HG03045 (cell line): ENCODE results near the gene CDH13.
"Not testable (repeated sequence)": the region's sequence is repeated elsewhere in the genome, so short reads cannot be mapped to it uniquely, and the experiment has no call there.

Experiments
- ATAC-seq: cut with Tn5 transposase; IDR thresholded peaks from one replicate; pipeline ENCODE4 v1.9.1; 2021; ENCODE audit warnings: mild to moderate bottlenecking, moderate library complexity; ENCODE audit not compliant: unreplicated experiment

Gene CDH13

DNA sequence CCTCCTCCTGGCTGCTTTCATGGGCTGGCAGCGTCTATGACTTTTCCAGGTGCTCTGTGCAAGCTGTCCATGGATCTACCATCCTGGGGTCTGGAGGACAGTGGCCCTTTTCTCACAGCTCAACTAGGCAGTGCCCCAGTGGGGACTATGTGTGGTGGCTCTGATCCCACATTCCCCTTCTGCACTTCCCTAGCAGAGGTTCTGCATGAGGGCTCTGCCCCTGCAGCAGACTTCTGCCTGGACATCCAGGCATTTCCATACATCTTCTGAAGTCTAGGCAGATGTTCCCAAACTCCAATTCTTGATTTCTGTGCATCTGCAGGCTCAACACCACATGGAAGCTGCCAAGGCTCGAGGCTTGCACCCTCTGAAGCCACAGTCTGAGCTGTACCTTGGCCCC is 307.2 kb downstream of the CDH13 start:
- ATAC-seq = not testable (repeated sequence)

GRCh38 chr16:82935766-82936165 is 309.0 kb downstream of the CDH13 start:
- ATAC-seq = no peak

GRCh38 chr16:82936941-82937551 is 310.3 kb downstream of the CDH13 start:
- no peak for ATAC-seq

GRCh38 chr16:82937926-82938520 is 311.3 kb downstream of the CDH13 start:
- no peak for ATAC-seq

DNA sequence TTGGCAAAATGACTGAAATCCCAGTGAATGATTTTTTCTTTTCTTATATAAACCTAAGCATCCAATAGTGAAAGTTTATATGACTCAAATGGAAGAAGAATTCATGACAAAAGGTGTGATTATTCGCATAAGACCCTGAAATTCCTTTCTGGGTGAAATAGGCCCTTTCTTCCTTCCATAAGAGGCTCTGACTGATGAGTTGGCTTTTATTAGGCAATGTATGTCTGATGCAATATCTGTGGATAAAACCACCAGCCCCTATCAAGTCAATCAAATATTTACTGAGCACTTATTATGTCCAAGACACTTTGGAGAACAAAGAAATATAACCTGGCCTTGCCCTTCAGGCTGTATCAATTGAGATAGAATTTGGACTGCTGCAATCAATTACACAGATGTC is 316.6 kb downstream of the CDH13 start:
- no peak for ATAC-seq

DNA sequence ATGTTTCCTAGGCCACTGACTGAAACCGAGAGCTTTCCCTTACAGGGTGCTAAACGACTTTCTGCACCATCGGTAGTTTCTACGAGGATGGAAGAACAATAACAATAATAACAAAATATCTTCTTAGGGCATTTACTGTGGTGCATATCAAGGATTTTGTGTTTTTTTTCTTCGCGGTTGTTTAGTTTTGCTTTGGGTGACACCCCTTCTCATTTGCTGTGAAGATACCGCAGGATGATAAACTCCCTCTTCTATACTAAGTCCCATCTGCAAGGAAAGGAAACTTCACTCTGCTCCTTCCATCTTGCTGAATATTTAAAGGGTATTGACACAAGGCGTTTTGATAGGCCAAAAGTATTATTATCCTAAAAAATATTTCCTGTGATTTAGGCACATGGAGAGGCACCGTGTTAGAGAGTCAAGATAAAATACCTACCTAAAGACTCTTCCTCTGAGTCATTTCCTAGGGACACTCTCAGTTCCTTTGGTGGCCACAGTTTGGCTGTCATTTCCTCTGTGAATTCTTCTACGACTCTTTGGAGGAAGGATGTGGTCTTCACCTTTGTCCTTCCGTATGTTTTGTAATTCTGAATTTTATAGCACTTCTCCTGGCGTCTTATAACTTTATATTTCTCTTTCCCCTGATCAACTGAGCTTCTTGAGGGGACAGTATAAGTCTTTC is 318.8 kb downstream of the CDH13 start:
- no peak for ATAC-seq

DNA sequence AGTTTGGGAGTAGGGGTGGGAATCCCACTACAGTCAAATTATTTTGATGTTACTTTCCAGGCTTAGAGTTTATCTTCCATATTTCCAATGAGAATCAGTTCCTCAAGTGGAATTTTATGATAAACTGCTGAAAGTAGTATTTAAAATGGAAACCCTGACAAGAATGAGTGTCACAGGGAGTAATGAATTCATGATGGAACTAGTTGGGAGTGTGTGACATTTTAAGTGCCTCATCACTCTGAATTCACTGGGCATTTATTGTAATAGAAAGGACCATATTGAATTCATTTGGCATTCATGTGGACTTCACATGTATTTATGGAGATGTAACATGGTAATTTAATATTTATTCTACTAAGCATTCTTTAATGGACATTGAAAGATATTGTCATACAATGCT is 320.9 kb downstream of the CDH13 start:
- no peak for ATAC-seq

DNA sequence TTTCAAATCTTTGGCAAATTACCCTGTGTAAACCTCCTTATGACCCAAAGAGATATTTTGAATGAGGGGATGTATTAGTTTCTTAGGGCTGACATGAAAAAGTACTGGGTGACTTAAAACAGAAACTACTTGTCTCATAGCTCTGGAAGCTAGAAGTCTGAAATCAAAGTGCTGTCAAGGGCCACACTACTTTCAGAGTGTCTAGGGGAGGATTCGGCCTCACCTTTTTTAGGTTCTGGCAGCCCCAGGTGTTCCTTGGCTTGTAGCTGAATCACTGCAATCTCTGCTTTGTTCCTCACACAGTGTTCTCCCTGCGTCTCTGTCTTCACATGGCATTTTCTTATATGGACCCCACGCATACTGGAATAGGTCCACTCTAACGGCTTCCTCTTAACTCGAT is 322.2 kb downstream of the CDH13 start:
- no peak for ATAC-seq

GRCh38 chr16:82953517-82953916 is 326.7 kb downstream of the CDH13 start:
- ATAC-seq = no peak

DNA sequence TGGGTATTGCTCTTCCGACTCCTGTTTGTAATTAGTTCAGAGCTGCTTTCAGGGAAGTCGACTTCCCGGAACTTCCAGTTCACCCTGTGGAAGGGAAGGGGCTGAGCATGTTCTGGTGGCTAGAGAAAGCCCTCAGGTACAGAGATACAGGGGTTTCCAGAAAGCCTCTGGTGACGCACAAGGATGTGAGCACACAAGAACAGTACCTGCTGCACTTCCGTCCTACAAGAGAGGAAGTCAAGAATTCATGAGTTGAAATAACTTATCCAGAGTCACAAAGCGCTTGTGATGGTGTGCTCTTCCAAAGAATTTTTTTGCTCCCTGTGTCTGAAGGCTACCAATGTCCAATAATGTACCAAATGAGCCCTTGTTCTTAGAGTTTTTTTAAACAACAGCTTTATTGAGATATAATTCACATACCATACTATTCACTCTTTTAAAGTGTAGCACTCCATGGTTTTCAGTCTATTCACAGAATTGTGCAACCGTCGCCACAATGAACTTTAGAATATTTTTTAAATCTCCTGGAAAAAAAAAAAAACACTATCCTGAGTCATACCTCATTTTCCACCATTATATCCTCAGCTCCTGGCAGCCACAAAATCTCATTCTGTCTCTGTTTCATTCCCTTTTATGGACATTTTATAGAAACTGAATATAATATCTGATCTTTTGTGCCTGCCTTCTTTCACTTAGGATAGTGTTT is 327.6 kb downstream of the CDH13 start:
- no peak for ATAC-seq

DNA sequence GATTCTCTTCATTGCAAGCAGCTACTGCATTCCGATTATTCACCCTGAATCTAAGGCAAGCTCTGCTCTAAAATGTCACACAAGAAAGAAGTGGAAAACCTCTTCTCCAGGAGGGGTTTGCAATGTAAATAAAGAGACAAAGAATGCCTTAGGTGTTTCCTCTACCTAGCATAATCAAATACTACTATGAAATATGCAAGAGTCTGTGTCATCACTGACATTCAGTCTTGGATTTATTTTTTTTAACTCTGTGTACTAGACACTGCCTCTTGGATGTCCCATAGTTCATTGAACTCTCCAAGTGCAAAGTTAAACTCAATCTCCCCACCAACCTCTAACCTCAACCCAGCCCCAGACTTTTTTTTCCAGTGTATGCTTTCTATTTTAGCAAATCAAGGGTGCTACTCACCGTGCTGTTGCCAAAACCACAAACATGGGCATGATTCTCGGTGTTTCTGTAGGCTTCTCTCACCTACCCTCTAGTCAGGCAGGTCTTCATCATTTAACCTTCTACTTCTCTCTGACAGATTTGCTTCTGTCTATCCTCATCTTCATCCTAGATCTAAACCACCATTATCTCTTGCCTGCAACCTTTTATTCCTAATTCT is 329.1 kb downstream of the CDH13 start:
- no peak for ATAC-seq

GRCh38 chr16:82957212-82957611 is 330.4 kb downstream of the CDH13 start:
- no peak for ATAC-seq

GRCh38 chr16:82960918-82961317 is 334.1 kb downstream of the CDH13 start:
- ATAC-seq = no peak

DNA sequence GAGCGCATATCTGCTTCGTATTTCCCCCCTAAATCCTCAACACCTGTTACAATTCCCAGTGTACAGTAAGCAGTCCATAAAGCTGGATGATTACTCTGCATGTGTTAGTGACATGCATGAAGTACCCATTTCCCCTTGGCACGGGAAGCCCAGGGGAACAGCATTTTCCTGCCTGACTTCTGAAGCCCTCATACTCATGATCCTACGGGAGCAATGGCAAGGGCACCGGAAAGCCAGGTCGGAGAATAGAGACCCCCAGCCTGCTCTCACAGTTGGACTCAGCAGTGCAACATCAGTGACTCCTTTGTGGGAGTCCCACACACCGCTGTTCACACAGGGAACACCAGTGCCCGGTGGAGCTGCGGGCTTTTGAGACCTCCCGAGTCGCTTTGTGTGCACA is 336.9 kb downstream of the CDH13 start:
- ATAC-seq = no peak

GRCh38 chr16:82965808-82966207 is 339.0 kb downstream of the CDH13 start:
- ATAC-seq = no peak

- ATAC-seq = no peak
Measured at GRCh38 chr16:82967424-82967823, 340.7 kb downstream of the CDH13 start.

GRCh38 chr16:82971126-82971525 is 344.4 kb downstream of the CDH13 start:
- no peak for ATAC-seq

GRCh38 chr16:82972331-82972919 is 345.7 kb downstream of the CDH13 start:
- no peak for ATAC-seq

GRCh38 chr16:82979406-82980111 is 352.8 kb downstream of the CDH13 start:
- no peak for ATAC-seq

DNA sequence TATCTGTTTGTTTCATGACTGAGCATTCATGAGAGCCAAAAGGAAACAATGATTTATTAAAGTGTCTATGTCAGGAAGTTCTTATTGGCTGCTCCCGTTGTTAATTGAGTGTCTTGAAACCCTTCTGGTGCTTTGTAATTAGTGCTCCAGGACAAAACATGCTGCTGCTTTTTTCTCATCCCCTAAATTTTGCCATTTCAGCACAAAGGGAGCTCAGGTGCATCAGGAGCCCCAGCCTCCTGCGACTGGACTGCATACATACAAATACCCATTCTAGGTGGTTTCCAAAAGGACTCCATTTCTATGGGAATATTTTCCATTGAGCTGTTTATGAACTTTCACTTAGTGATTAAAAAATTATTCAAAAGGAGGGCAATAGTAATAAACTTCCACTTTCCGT is 354.0 kb downstream of the CDH13 start:
- ATAC-seq = no peak
